GM23338 (cell line): Measurements from ENCODE around the gene SLC4A9. TPM values are rescaled to one million over a fixed set of nuclear protein-coding genes. Genes with fewer than 3 reads are reported as not detected.

Experiments used
- ATAC-seq: fragments of 200-7000 bp; cut with Tn5 transposase; 3 replicates; pipeline ENCODE4 v1.9.1; 2020
- DNase-seq: peaks from one replicate; pipeline ENCODE4 v3.0.0-alpha.2; 2015; ENCODE audit warnings: low spot score
- H2AFZ ChIP-seq: fragments of 200-600 bp; sonication (generic); 2 replicates; pipeline ENCODE4 v1.8.0; 2016; ENCODE audit warnings: antibody characterized with exemption, mild to moderate bottlenecking, moderate library complexity
- H3F3A ChIP-seq: fragments of 200-600 bp; sonication (generic); replicated peaks from 2 replicates; pipeline ENCODE4 v1.8.0; 2017; ENCODE audit warnings: antibody characterized with exemption, mixed run types, low read depth
- H3K27ac ChIP-seq: fragments of 200-600 bp; sonication (generic); 2 replicates; pipeline ENCODE4 v1.6.1; 2016; ENCODE audit warnings: low read depth
- H3K27me3 ChIP-seq: fragments of 200-600 bp; sonication (generic); 2 replicates; pipeline ENCODE4 v1.8.0; 2016; ENCODE audit warnings: mild to moderate bottlenecking, mixed run types, moderate library complexity; ENCODE audit not compliant: insufficient read depth
- H3K36me3 ChIP-seq: fragments of 200-600 bp; sonication (generic); 2 replicates; pipeline ENCODE4 v1.8.0; 2016; ENCODE audit warnings: mild to moderate bottlenecking; ENCODE audit not compliant: insufficient read depth
- H3K4me1 ChIP-seq: fragments of 200-600 bp; sonication (generic); 2 replicates; pipeline ENCODE4 v1.8.0; 2016; ENCODE audit warnings: mild to moderate bottlenecking, moderate library complexity; ENCODE audit not compliant: insufficient read depth
- H3K4me2 ChIP-seq: fragments of 200-600 bp; sonication (generic); 2 replicates; pipeline ENCODE4 v1.7.1; 2017; ENCODE audit warnings: mixed run types
- H3K4me3 ChIP-seq: fragments of 200-600 bp; sonication (generic); 2 replicates; pipeline ENCODE4 v1.6.1; 2016; ENCODE audit warnings: mixed run types
- H3K79me2 ChIP-seq: fragments of 200-600 bp; sonication (generic); replicated peaks from 2 replicates; pipeline ENCODE4 v1.8.0; 2017; ENCODE audit warnings: mild to moderate bottlenecking; ENCODE audit not compliant: insufficient read depth
- H3K9me2 ChIP-seq: fragments of 200-600 bp; sonication (generic); 2 replicates; pipeline ENCODE4 v1.8.0; 2017; ENCODE audit not compliant: insufficient read depth
- H4K20me1 ChIP-seq: fragments of 200-600 bp; sonication (generic); replicated peaks from 2 replicates; pipeline ENCODE4 v1.8.0; 2017; ENCODE audit warnings: mild to moderate bottlenecking; ENCODE audit not compliant: insufficient read depth
- H3K27ac Mint-ChIP-seq: 2 replicates; pipeline ENCODE4 v1.8.0; 2020; ENCODE audit warnings: inconsistent platforms, mild to moderate bottlenecking, moderate library complexity, mixed read lengths
- H3K27me3 Mint-ChIP-seq: 3 replicates; pipeline ENCODE4 v1.8.0; 2022; ENCODE audit warnings: low read depth, mild to moderate bottlenecking, moderate library complexity, mixed read lengths, inconsistent platforms; ENCODE audit not compliant: insufficient read depth, poor library complexity
- H3K36me3 Mint-ChIP-seq: 3 replicates; pipeline ENCODE4 v1.8.0; 2021; ENCODE audit warnings: low read depth, mild to moderate bottlenecking, inconsistent platforms, moderate library complexity, mixed read lengths
- H3K4me1 Mint-ChIP-seq: 3 replicates; pipeline ENCODE4 v1.8.0; 2020; ENCODE audit warnings: mild to moderate bottlenecking, inconsistent platforms, mixed read lengths
- H3K4me3 Mint-ChIP-seq: 3 replicates; pipeline ENCODE4 v1.8.0; 2021; ENCODE audit warnings: moderate library complexity, mild to moderate bottlenecking, inconsistent platforms, mixed read lengths
- H3K9me3 Mint-ChIP-seq: 3 replicates; pipeline ENCODE4 v1.8.0; 2020; ENCODE audit warnings: moderate library complexity, mild to moderate bottlenecking, inconsistent platforms, mixed read lengths
- CREB1 ChIP-seq: fragments of 250-450 bp; sonication (Bioruptor Pico); IDR thresholded peaks from 2 replicates; pipeline ENCODE4 v1.5.0; 2020; ENCODE audit warnings: low read depth, mild to moderate bottlenecking, moderate library complexity
- CTCF ChIP-seq, 2 experiments: fragments of 200-600 bp in 1 of 2; sonication (generic) in 1 of 2; conservative IDR thresholded peaks; 2 replicates each; pipeline versions ENCODE4 v1.5.1 to v1.6.1; 2016 to 2017; ENCODE audit warnings: antibody characterized with exemption in 2 of 2, low read depth in 2 of 2, mild to moderate bottlenecking in 2 of 2, moderate library complexity in 1 of 2
- EZH2 ChIP-seq: fragments of 200-600 bp; sonication (generic); IDR thresholded peaks from one replicate; pipeline ENCODE4 v1.8.0; 2017; ENCODE audit warnings: antibody characterized with exemption, mild to moderate bottlenecking, low read depth; ENCODE audit not compliant: unreplicated experiment
- NANOG ChIP-seq: IDR thresholded peaks from 2 replicates; pipeline ENCODE4 v1.6.1; 2016; ENCODE audit warnings: antibody characterized with exemption, borderline replicate concordance
- POLR2AphosphoS5 ChIP-seq: IDR thresholded peaks from 2 replicates; pipeline ENCODE4 v1.6.1; 2016; ENCODE audit warnings: antibody characterized with exemption, low read depth
- STAT1 ChIP-seq: IDR thresholded peaks from one replicate; pipeline ENCODE4 v1.6.1; 2016; ENCODE audit warnings: antibody characterized with exemption; ENCODE audit not compliant: unreplicated experiment
- ZNF114 ChIP-seq: fragments of 250-450 bp; sonication (Bioruptor Pico); IDR thresholded peaks from 2 replicates; pipeline ENCODE4 v1.5.0; 2020; ENCODE audit warnings: mild to moderate bottlenecking, moderate library complexity
- ZNF331 ChIP-seq: fragments of 250-450 bp; sonication (Bioruptor Pico); IDR thresholded peaks from 2 replicates; pipeline ENCODE4 v1.5.0; 2020; ENCODE audit warnings: low read depth, mild to moderate bottlenecking, moderate library complexity
- polyA plus RNA-seq: library from polyadenylated mRNA; unstranded; fragments of >200 nt; fragmentation: Nextera tagmentation; extraction: Ambion mirVana; gene quantifications from 2 replicates; pipeline ENCODE4 v1.2.1, GENCODE V29; 2016
- total RNA-seq: library from RNA; depleted of rRNA; stranded (reverse); fragments of >200 nt; shearing (Covaris generic); gene quantifications from 2 replicates; pipeline ENCODE4 v1.2.3, GENCODE V29; 2014
- TF ChIP-seq, protein P1 (sequence below): fragments of 250-450 bp; sonication (Bioruptor Pico); IDR thresholded peaks from 2 replicates; pipeline ENCODE4 v1.5.0; 2020; ENCODE audit warnings: mild to moderate bottlenecking, moderate library complexity

SLC4A9 gene
- total and polyA plus RNA-seq, 2 experiments from 2014 or later = 0.08 TPM; not detected in 1

- TF ChIP-seq, protein P1, sequence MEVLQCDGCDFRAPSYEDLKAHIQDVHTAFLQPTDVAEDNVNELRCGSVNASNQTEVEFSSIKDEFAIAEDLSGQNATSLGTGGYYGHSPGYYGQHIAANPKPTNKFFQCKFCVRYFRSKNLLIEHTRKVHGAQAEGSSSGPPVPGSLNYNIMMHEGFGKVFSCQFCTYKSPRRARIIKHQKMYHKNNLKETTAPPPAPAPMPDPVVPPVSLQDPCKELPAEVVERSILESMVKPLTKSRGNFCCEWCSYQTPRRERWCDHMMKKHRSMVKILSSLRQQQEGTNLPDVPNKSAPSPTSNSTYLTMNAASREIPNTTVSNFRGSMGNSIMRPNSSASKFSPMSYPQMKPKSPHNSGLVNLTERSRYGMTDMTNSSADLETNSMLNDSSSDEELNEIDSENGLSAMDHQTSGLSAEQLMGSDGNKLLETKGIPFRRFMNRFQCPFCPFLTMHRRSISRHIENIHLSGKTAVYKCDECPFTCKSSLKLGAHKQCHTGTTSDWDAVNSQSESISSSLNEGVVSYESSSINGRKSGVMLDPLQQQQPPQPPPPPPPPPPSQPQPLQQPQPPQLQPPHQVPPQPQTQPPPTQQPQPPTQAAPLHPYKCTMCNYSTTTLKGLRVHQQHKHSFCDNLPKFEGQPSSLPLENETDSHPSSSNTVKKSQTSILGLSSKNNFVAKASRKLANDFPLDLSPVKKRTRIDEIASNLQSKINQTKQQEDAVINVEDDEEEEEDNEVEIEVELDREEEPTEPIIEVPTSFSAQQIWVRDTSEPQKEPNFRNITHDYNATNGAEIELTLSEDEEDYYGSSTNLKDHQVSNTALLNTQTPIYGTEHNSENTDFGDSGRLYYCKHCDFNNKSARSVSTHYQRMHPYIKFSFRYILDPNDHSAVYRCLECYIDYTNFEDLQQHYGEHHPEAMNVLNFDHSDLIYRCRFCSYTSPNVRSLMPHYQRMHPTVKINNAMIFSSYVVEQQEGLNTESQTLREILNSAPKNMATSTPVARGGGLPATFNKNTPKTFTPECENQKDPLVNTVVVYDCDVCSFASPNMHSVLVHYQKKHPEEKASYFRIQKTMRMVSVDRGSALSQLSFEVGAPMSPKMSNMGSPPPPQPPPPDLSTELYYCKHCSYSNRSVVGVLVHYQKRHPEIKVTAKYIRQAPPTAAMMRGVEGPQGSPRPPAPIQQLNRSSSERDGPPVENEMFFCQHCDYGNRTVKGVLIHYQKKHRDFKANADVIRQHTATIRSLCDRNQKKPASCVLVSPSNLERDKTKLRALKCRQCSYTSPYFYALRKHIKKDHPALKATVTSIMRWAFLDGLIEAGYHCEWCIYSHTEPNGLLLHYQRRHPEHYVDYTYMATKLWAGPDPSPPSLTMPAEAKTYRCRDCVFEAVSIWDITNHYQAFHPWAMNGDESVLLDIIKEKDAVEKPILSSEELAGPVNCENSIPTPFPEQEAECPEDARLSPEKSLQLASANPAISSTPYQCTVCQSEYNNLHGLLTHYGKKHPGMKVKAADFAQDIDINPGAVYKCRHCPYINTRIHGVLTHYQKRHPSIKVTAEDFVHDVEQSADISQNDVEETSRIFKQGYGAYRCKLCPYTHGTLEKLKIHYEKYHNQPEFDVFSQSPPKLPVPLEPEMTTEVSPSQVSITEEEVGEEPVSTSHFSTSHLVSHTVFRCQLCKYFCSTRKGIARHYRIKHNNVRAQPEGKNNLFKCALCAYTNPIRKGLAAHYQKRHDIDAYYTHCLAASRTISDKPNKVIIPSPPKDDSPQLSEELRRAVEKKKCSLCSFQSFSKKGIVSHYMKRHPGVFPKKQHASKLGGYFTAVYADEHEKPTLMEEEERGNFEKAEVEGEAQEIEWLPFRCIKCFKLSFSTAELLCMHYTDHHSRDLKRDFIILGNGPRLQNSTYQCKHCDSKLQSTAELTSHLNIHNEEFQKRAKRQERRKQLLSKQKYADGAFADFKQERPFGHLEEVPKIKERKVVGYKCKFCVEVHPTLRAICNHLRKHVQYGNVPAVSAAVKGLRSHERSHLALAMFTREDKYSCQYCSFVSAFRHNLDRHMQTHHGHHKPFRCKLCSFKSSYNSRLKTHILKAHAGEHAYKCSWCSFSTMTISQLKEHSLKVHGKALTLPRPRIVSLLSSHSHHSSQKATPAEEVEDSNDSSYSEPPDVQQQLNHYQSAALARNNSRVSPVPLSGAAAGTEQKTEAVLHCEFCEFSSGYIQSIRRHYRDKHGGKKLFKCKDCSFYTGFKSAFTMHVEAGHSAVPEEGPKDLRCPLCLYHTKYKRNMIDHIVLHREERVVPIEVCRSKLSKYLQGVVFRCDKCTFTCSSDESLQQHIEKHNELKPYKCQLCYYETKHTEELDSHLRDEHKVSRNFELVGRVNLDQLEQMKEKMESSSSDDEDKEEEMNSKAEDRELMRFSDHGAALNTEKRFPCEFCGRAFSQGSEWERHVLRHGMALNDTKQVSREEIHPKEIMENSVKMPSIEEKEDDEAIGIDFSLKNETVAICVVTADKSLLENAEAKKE (CRISPR knock-in tag) = no peak
- TF ChIP-seq STAT1 = no peak
Measured at GRCh38 chr5:140317859-140318258, 42.1 kb upstream of the SLC4A9 start (continued).

DNA sequence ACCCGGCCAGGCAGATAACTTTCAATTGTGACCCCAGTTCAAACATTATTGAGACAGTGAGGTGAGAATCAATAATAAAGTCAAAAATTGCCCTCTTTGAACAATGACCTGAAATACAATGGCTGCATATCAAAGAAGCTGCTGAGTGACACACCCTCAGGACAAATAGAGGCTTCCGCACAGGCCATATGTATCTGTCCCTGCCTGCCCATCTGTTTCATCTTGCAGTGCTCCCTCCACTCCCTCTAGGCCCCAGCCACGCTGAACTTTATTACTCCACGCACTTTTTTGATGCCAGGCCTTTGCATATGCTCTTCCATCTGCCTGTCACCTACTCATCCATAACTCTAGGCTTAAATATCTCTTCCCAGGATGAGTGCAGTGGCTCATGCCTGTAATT, 41.2 kb upstream of the SLC4A9 start:
- Histone ChIP-seq H3K4me3 (no peak overlapping the region), H3K9me2 (0 out of 2 replicates have a peak, but pooled peaks cover 5% of the 10 kb centered on the region), H3K4me2 (no peak overlapping the region), H3K4me1 (no peaks in the 10 kb centered on the region), H3K27ac (no peak overlapping the region), H2AFZ (no peak overlapping the region), H3K27me3 (no peaks in the 10 kb centered on the region), H3K79me2 (no peaks in the 10 kb centered on the region), H4K20me1 (no peaks in the 10 kb centered on the region), H3K36me3 (no peaks in the 10 kb centered on the region), H3F3A (no peaks in the 10 kb centered on the region)
- DNase-seq (no peak), ATAC-seq (no peak)
- H3K4me3 Mint-ChIP-seq = no peak overlapping the region
- H3K4me1 Mint-ChIP-seq = no peaks in the 10 kb centered on the region
- H3K27ac Mint-ChIP-seq = no peak overlapping the region
- no peaks in the 10 kb centered on the region for H3K27me3 Mint-ChIP-seq
- H3K36me3 Mint-ChIP-seq = no peaks in the 10 kb centered on the region
- H3K9me3 Mint-ChIP-seq = no peaks in the 10 kb centered on the region
- TF ChIP-seq EZH2 = no peak
- no peak for TF ChIP-seq POLR2AphosphoS5
- no peak for TF ChIP-seq NANOG
- TF ChIP-seq CREB1 (CRISPR knock-in tag) = no peak
- TF ChIP-seq STAT1 = no peak
- no peak for TF ChIP-seq ZNF331
- TF ChIP-seq CTCF (conservative IDR thresholded peaks at IDR 0.05; ENCODE audit: low read depth in 2 of 2) = no peak
- TF ChIP-seq, protein P1 (CRISPR knock-in tag) = no peak
- TF ChIP-seq ZNF114 = no peak
